ENCODE results near the gene HTRA1. TPM values are rescaled to one million over a fixed set of nuclear protein-coding genes. Genes with fewer than 3 reads are reported as not detected.

Gene HTRA1
- total and polyA plus RNA-seq, 10 of the 15 experiments (the other 5 are each of a cell fraction or from before 2014, with no cell fraction given) = 0.13 TPM; not detected in 9

GRCh38 chr10:122549636-122550035 is 88.3 kb downstream of the HTRA1 start:
- no TSS peak for BruUV-seq (replicated peaks)
- Histone ChIP-seq H3K27me3 (replicated peaks in 1 of 2; ENCODE audit: control insufficient read depth in 2 of 2, insufficient read depth in 2 of 2, low read length in 1 of 2) (no peaks in the 10 kb centered on the region; a peak in 1 of 4 replicates), H3K9ac (ENCODE audit: control insufficient read depth, insufficient read depth, low read length) (no peak overlapping the region), H3K79me2 (ENCODE audit: control insufficient read depth, insufficient read depth, low read length) (no peaks in the 10 kb centered on the region), H3K4me3 (no peak overlapping the region), H3K27ac (ENCODE audit: control insufficient read depth, insufficient read depth) (no peak overlapping the region), H2AFZ (ENCODE audit: control insufficient read depth, low read depth, low read length) (no peak overlapping the region), H3K4me2 (ENCODE audit: control insufficient read depth, insufficient read depth) (no peak overlapping the region), H4K20me1 (ENCODE audit: control insufficient read depth, insufficient read depth) (no peaks in the 10 kb centered on the region), H3K9me3 (replicated peaks; ENCODE audit: control insufficient read depth, insufficient read depth, low read length) (no peaks in the 10 kb centered on the region), H3K36me3 (ENCODE audit: control insufficient read depth in 2 of 2, insufficient read depth in 2 of 2, low read length in 1 of 2) (no peaks in the 10 kb centered on the region), H3K4me1 (ENCODE audit: control insufficient read depth, insufficient read depth, low read length) (no peaks in the 10 kb centered on the region)
- WGBS (ENCODE audit: insufficient coverage, insufficient replicate concordance, low lambda C conversion rate, missing lambda C conversion rate) = 14% methylated on average over 2 of the region's 2 CpGs
- ChIA-PET POLR2A (no interaction called here), RAD21 (ENCODE audit: unreplicated experiment) (no interaction called here), SMC1A (ENCODE audit: uncharacterized antibody, unreplicated experiment) (no interaction called here), CTCF (no interaction called here)
- FAIRE-seq = no peak
- TF ChIP-seq ZBTB40 (IDR thresholded peaks at IDR 0.05; ENCODE audit: borderline replicate concordance) (no peak), CBX3 (IDR thresholded peaks at IDR 0.05; ENCODE audit: borderline replicate concordance, low read depth) (no peak), USF1 (IDR thresholded peaks at IDR 0.05; ENCODE audit: borderline replicate concordance, extremely low read length, insufficient read depth, low read depth, low read length) (no peak), ZSCAN29 (IDR thresholded peaks at IDR 0.05) (no peak), YBX1 (IDR thresholded peaks at IDR 0.05) (no peak), CBX5 (IDR thresholded peaks at IDR 0.05; ENCODE audit: low read depth) (no peak), WRNIP1 (IDR thresholded peaks at IDR 0.05; ENCODE audit: borderline replicate concordance, low read depth, low read length) (no peak), FOS (IDR thresholded peaks at IDR 0.05; ENCODE audit: borderline replicate concordance, extremely low read depth, insufficient read length) (no peak), RELA (IDR thresholded peaks at IDR 0.05; ENCODE audit: borderline replicate concordance, partially characterized antibody) (no peak), E2F4 (IDR thresholded peaks at IDR 0.05; ENCODE audit: low read depth, low read length) (no peak)
- intact Hi-C loops (cut with micrococcal nuclease; ENCODE audit: unreplicated experiment) = no loop called here
- no peak for ATAC-seq
- in situ Hi-C loops (cut with MboI) = no loop called here
- no peak for DNase-seq (ENCODE audit: low read depth, low spot score)

All from GM12878 (cell line).